Measurements from ENCODE around the gene SUFU.
"Not testable (repeated sequence)": the region's sequence is repeated elsewhere in the genome, so short reads cannot be mapped to it uniquely, and the experiment has no call there.

The SUFU gene

DNA sequence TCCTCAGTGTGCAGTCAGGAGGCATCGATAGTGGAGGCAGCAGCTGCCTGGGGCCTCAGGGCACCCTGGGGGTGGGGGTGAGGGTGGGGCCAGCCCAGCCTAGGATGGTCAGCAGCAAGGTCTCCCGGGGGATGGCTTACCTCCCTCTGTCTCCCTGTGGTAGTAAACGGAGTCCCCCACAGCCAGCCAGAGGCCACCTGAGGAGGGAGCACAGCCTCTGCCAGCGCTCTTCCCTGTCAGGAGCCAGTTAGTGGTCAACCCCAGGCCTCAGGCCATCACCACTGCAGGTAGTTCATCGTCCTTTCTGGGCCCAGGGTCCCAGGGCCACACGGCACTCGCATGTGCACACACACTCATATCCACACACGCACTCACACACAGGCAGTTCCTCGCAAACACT, 23.4 kb upstream of the SUFU start:
- peaks cover 58% of the 10 kb centered on the region for H3K36me3 ChIP-seq (ENCODE audit: control insufficient read depth, insufficient read depth, low read length)
- no peaks in the 10 kb centered on the region for H3K9me3 ChIP-seq (ENCODE audit: control insufficient read depth, low read length)
- no peak overlapping the region for H3K27ac ChIP-seq (ENCODE audit: insufficient read depth, low read length, poor library complexity, severe bottlenecking)

GRCh38 chr10:102484021-102484420, 19.8 kb upstream of the SUFU start:
- no peak for DNase-seq
- H3K4me1 ChIP-seq (ENCODE audit: control insufficient read depth, insufficient read depth, low read length, poor library complexity, severe bottlenecking), result no peaks in the 10 kb centered on the region
- H3K27ac ChIP-seq (ENCODE audit: insufficient read depth, low read length, poor library complexity, severe bottlenecking), result no peak overlapping the region
- H3K27me3 ChIP-seq (replicated peaks; ENCODE audit: control insufficient read depth, insufficient read depth, low read length, poor library complexity, severe bottlenecking), result no peaks in the 10 kb centered on the region
- H3K9me3 ChIP-seq (ENCODE audit: control insufficient read depth, low read length), result no peaks in the 10 kb centered on the region
- no peak overlapping the region for H3K4me3 ChIP-seq (ENCODE audit: insufficient read depth, low read depth, low read length, poor library complexity, severe bottlenecking)
- H3K36me3 ChIP-seq (ENCODE audit: control insufficient read depth, insufficient read depth, low read length), result peaks cover 93% of the 10 kb centered on the region

More for the DNA sequence above, 23.4 kb upstream of the SUFU start:
- Histone ChIP-seq H3K27me3 (replicated peaks; ENCODE audit: control insufficient read depth, insufficient read depth, low read length, poor library complexity, severe bottlenecking) (no peaks in the 10 kb centered on the region), H3K4me3 (ENCODE audit: insufficient read depth, low read depth, low read length, poor library complexity, severe bottlenecking) (no peak overlapping the region), H3K4me1 (ENCODE audit: control insufficient read depth, insufficient read depth, low read length, poor library complexity, severe bottlenecking) (no peaks in the 10 kb centered on the region)
- DNase-seq, result no peak

GRCh38 chr10:102485093-102485784, 18.5 kb upstream of the SUFU start:
- H3K9me3 ChIP-seq (ENCODE audit: control insufficient read depth, low read length), result no peaks in the 10 kb centered on the region
- H3K27ac ChIP-seq (ENCODE audit: insufficient read depth, low read length, poor library complexity, severe bottlenecking), result no peak overlapping the region
- no peak for DNase-seq
- no peaks in the 10 kb centered on the region for H3K27me3 ChIP-seq (replicated peaks; ENCODE audit: control insufficient read depth, insufficient read depth, low read length, poor library complexity, severe bottlenecking)
- no peak overlapping the region for H3K4me3 ChIP-seq (ENCODE audit: insufficient read depth, low read depth, low read length, poor library complexity, severe bottlenecking)
- H3K36me3 ChIP-seq (ENCODE audit: control insufficient read depth, insufficient read depth, low read length), result peaks cover 89% of the 10 kb centered on the region
- H3K4me1 ChIP-seq (ENCODE audit: control insufficient read depth, insufficient read depth, low read length, poor library complexity, severe bottlenecking), result no peaks in the 10 kb centered on the region

GRCh38 chr10:102491136-102491535, 12.6 kb upstream of the SUFU start:
- Histone ChIP-seq H3K27ac (ENCODE audit: insufficient read depth, low read length, poor library complexity, severe bottlenecking) (no peak overlapping the region), H3K36me3 (ENCODE audit: control insufficient read depth, insufficient read depth, low read length) (peaks cover 45% of the 10 kb centered on the region), H3K4me1 (ENCODE audit: control insufficient read depth, insufficient read depth, low read length, poor library complexity, severe bottlenecking) (no peaks in the 10 kb centered on the region), H3K4me3 (ENCODE audit: insufficient read depth, low read depth, low read length, poor library complexity, severe bottlenecking) (no peak overlapping the region), H3K27me3 (replicated peaks; ENCODE audit: control insufficient read depth, insufficient read depth, low read length, poor library complexity, severe bottlenecking) (no peaks in the 10 kb centered on the region), H3K9me3 (ENCODE audit: control insufficient read depth, low read length) (no peaks in the 10 kb centered on the region)
- DNase-seq, result no peak

GRCh38 chr10:102492344-102492939, 11.3 kb upstream of the SUFU start:
- Histone ChIP-seq H3K27ac (ENCODE audit: insufficient read depth, low read length, poor library complexity, severe bottlenecking) (no peak overlapping the region), H3K36me3 (ENCODE audit: control insufficient read depth, insufficient read depth, low read length) (peaks cover 32% of the 10 kb centered on the region), H3K27me3 (replicated peaks; ENCODE audit: control insufficient read depth, insufficient read depth, low read length, poor library complexity, severe bottlenecking) (no peaks in the 10 kb centered on the region), H3K4me1 (ENCODE audit: control insufficient read depth, insufficient read depth, low read length, poor library complexity, severe bottlenecking) (no peaks in the 10 kb centered on the region), H3K4me3 (ENCODE audit: insufficient read depth, low read depth, low read length, poor library complexity, severe bottlenecking) (no peak overlapping the region), H3K9me3 (ENCODE audit: control insufficient read depth, low read length) (no peaks in the 10 kb centered on the region)
- DNase-seq, result no peak

- Histone ChIP-seq H3K4me1 (ENCODE audit: control insufficient read depth, insufficient read depth, low read length, poor library complexity, severe bottlenecking) (no peaks in the 10 kb centered on the region), H3K4me3 (ENCODE audit: insufficient read depth, low read depth, low read length, poor library complexity, severe bottlenecking) (no peak overlapping the region), H3K27ac (ENCODE audit: insufficient read depth, low read length, poor library complexity, severe bottlenecking) (no peak overlapping the region), H3K27me3 (replicated peaks; ENCODE audit: control insufficient read depth, insufficient read depth, low read length, poor library complexity, severe bottlenecking) (no peaks in the 10 kb centered on the region), H3K36me3 (ENCODE audit: control insufficient read depth, insufficient read depth, low read length) (peaks cover 28% of the 10 kb centered on the region), H3K9me3 (ENCODE audit: control insufficient read depth, low read length) (no peaks in the 10 kb centered on the region)
- no peak for DNase-seq
These were observed 10.8 kb upstream of the SUFU start for GRCh38 chr10:102492983-102493382.

DNA sequence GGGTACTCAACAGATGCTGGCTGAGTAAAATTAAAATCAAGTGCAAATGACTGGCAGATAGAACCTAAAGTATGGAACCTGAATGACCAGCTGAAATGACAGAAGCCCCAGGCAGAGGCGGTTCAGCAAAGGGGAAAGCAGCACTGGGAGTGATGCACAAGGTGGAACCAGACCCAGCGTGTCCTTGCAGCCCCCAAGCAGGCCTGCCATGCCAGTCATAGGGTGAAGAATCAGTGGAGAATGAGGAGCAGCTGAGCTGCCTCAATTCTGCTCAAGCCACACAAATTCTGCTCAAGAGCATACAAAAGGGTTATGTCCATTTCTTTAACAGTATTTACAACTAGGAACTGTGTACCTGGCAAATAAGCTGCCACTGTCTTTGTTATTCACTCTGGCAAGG, 10.0 kb upstream of the SUFU start:
- no peak for DNase-seq
- no peak overlapping the region for H3K4me3 ChIP-seq (ENCODE audit: insufficient read depth, low read depth, low read length, poor library complexity, severe bottlenecking)
- H3K36me3 ChIP-seq (ENCODE audit: control insufficient read depth, insufficient read depth, low read length), result peaks cover 20% of the 10 kb centered on the region
- H3K27ac ChIP-seq (ENCODE audit: insufficient read depth, low read length, poor library complexity, severe bottlenecking), result no peak overlapping the region
- no peaks in the 10 kb centered on the region for H3K4me1 ChIP-seq (ENCODE audit: control insufficient read depth, insufficient read depth, low read length, poor library complexity, severe bottlenecking)
- H3K27me3 ChIP-seq (replicated peaks; ENCODE audit: control insufficient read depth, insufficient read depth, low read length, poor library complexity, severe bottlenecking), result no peaks in the 10 kb centered on the region
- no peaks in the 10 kb centered on the region for H3K9me3 ChIP-seq (ENCODE audit: control insufficient read depth, low read length)

GRCh38 chr10:102497545-102497944, 6.2 kb upstream of the SUFU start:
- Histone ChIP-seq H3K36me3 (ENCODE audit: control insufficient read depth, insufficient read depth, low read length) (peaks cover 10% of the 10 kb centered on the region), H3K27me3 (replicated peaks; ENCODE audit: control insufficient read depth, insufficient read depth, low read length, poor library complexity, severe bottlenecking) (no peaks in the 10 kb centered on the region), H3K9me3 (ENCODE audit: control insufficient read depth, low read length) (no peaks in the 10 kb centered on the region), H3K4me3 (ENCODE audit: insufficient read depth, low read depth, low read length, poor library complexity, severe bottlenecking) (no peak overlapping the region), H3K27ac (ENCODE audit: insufficient read depth, low read length, poor library complexity, severe bottlenecking) (no peak overlapping the region), H3K4me1 (ENCODE audit: control insufficient read depth, insufficient read depth, low read length, poor library complexity, severe bottlenecking) (no peaks in the 10 kb centered on the region)
- no peak for DNase-seq

- no peak for DNase-seq
- Histone ChIP-seq H3K4me1 (ENCODE audit: control insufficient read depth, insufficient read depth, low read length, poor library complexity, severe bottlenecking) (peaks cover 1% of the 10 kb centered on the region), H3K27me3 (replicated peaks; ENCODE audit: control insufficient read depth, insufficient read depth, low read length, poor library complexity, severe bottlenecking) (no peaks in the 10 kb centered on the region), H3K27ac (ENCODE audit: insufficient read depth, low read length, poor library complexity, severe bottlenecking) (no peak overlapping the region), H3K9me3 (ENCODE audit: control insufficient read depth, low read length) (no peaks in the 10 kb centered on the region), H3K36me3 (ENCODE audit: control insufficient read depth, insufficient read depth, low read length) (no peaks in the 10 kb centered on the region), H3K4me3 (ENCODE audit: insufficient read depth, low read depth, low read length, poor library complexity, severe bottlenecking) (no peak overlapping the region)
These were observed 4.4 kb upstream of the SUFU start for GRCh38 chr10:102499356-102499755.

DNA sequence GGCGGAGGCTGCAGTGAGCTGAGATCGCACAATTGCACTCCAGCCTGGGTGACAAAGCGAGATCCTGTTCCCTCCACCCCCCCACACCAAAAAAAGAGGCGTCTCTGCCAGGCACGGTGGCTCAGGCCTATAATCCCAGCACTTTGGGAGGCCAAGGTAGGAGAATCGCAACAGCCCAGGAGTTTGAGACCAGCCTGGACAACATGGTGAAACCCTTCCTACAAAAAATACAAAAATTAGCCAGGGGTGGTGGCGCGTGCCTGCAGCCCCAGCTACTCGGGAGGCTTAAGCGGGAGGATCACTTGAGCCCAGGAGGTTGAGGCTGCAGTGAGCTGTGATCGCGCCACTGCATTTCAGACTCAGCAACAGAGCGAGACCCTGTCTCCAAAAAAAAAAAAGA, 3.1 kb upstream of the SUFU start:
- H3K9me3 ChIP-seq (ENCODE audit: control insufficient read depth, low read length); H3K27me3 ChIP-seq (replicated peaks; ENCODE audit: control insufficient read depth, insufficient read depth, low read length, poor library complexity, severe bottlenecking); H3K36me3 ChIP-seq (ENCODE audit: control insufficient read depth, insufficient read depth, low read length); H3K27ac ChIP-seq (ENCODE audit: insufficient read depth, low read length, poor library complexity, severe bottlenecking); H3K4me3 ChIP-seq (ENCODE audit: insufficient read depth, low read depth, low read length, poor library complexity, severe bottlenecking); DNase-seq: not testable (repeated sequence)
- H3K4me1 ChIP-seq (ENCODE audit: control insufficient read depth, insufficient read depth, low read length, poor library complexity, severe bottlenecking), result peaks cover 13% of the 10 kb centered on the region
